ENCODE data around the gene WSCD2. TPM values are rescaled to one million over a fixed set of nuclear protein-coding genes. Genes with fewer than 3 reads are reported as not detected.

WSCD2 gene
- total and polyA plus RNA-seq, 12 donors = 0.01 to 2.8 (median 0.44) TPM; not detected in 3

GRCh38 chr12:108126990-108127501, 2.0 kb upstream of the WSCD2 start:
- H3K36me3 ChIP-seq = no peaks in the 10 kb centered on the region
- H3K27me3 ChIP-seq = peaks cover 0 to 75% (median 58%) of the 10 kb centered on the region in 7 donors
- TF ChIP-seq CTCF (IDR thresholded peaks at IDR 0.05) = no peak
- H3K27ac ChIP-seq = no peak overlapping the region
- 54 to 58% methylated on average over 10 of the region's 10 CpGs for WGBS, 2 donors
- H3K9me3 ChIP-seq = peaks cover 0 to 10% (median 0%) of the 10 kb centered on the region in 11 donors
- intact Hi-C loops (cut with DNase I) = no loop called here
- peaks cover 0 to 13% (median 8%) of the 10 kb centered on the region in 9 donors for H3K4me1 ChIP-seq
- DNase-seq = no peak
- no peak overlapping the region for H3K4me3 ChIP-seq
- ATAC-seq = no peak

- WGBS, 2 donors = 52% methylated on average over 3 of the region's 3 CpGs
- intact Hi-C loops (cut with DNase I) = no loop called here
- Histone ChIP-seq H3K4me1 (peaks cover 0 to 13% (median 8%) of the 10 kb centered on the region in 9 donors), H3K9me3 (peaks cover 0 to 4% (median 0%) of the 10 kb centered on the region in 11 donors), H3K36me3 (no peaks in the 10 kb centered on the region), H3K27ac (no peak overlapping the region), H3K27me3 (peaks cover 0 to 77% (median 58%) of the 10 kb centered on the region in 7 donors), H3K4me3 (no peak overlapping the region)
- no peak for TF ChIP-seq CTCF (IDR thresholded peaks at IDR 0.05)
- no peak for ATAC-seq
- no peak for DNase-seq
Measured at GRCh38 chr12:108127654-108128053, 1.4 kb upstream of the WSCD2 start.

DNA sequence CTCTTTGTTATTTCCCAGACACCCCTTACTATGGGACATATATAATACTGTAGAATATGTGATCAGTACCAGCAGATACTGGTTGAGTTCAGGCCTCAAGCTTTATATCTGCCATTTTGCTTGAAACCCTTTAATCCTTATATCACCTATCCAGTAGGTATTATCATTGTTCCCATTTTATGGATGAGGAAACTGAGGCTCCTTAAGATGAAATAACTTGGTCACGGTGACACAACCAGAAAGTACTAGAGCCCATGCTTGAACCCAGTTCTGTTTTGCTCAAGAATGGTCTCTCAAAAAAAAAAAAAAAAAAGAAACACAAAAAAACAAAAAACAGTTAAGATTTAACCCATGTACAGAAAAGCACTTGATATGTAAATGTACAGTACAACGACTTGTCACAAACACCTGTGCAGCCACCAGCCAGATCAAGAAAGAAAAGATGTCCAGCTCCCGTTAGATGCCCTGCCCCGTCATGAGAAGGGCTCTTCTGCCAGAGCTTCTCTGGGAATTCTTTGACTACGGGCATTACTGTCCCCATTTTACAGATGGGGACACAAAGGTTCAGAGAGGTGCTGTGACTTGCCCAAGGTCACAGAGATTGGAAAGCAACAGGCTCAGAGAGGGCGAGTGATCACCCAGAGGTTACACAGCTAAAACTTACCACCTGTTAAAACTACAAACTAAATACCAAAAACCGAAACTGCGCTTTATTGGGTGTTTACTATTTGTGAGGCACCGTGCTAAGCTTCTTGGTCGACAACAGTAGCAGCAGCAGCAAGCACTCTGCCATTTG, 669 bp upstream of the WSCD2 start:
- 78% methylated on average over 10 of the region's 10 CpGs for WGBS, 2 donors
- peaks cover 0 to 85% (median 58%) of the 10 kb centered on the region in 7 donors for H3K27me3 ChIP-seq
- no peak for DNase-seq
- H3K36me3 ChIP-seq = no peaks in the 10 kb centered on the region
- no peak for ATAC-seq
- peak overlapping the region in 8 of 10 donors; percentile 19 to 46 (median 38) for H3K4me3 ChIP-seq
- no peak for TF ChIP-seq CTCF (IDR thresholded peaks at IDR 0.05)
- no peak overlapping the region for H3K27ac ChIP-seq
- intact Hi-C loops (cut with DNase I) = no loop called here
- peaks cover 0 to 13% (median 8%) of the 10 kb centered on the region in 9 donors for H3K4me1 ChIP-seq
- H3K9me3 ChIP-seq = no peaks in the 10 kb centered on the region

GRCh38 chr12:108131035-108131434, 1.9 kb downstream of the WSCD2 start:
- no peak for DNase-seq
- WGBS, 2 donors = 87 to 91% methylated on average over 3 of the region's 3 CpGs
- ATAC-seq = no peak
- TF ChIP-seq CTCF (IDR thresholded peaks at IDR 0.05) = no peak
- Histone ChIP-seq H3K9me3 (no peaks in the 10 kb centered on the region), H3K27me3 (peaks cover 0 to 90% (median 55%) of the 10 kb centered on the region in 7 donors), H3K36me3 (no peaks in the 10 kb centered on the region), H3K4me3 (no peak overlapping the region), H3K4me1 (peaks cover 0 to 13% (median 8%) of the 10 kb centered on the region in 9 donors), H3K27ac (no peak overlapping the region)
- intact Hi-C loops (cut with DNase I) = loop anchor here in 4 of 10 donors (5.0 kb wide), 1 partner anchor 61 kb away; no protein-coding TSS in a partner anchor

Measured in heart right ventricle (tissue), 16 donors.